ENCODE data around the gene IGFBP3.

- no peak for TF ChIP-seq EZH2 (IDR thresholded peaks at IDR 0.05)
- TF ChIP-seq POLR2A (IDR thresholded peaks at IDR 0.05; ENCODE audit: borderline replicate concordance, extremely low read depth, insufficient read depth, insufficient read length): no peak
- no peak; a peak in 1 of 6 replicates for TF ChIP-seq CTCF (IDR thresholded peaks at IDR 0.05 in 2 of 3, conservative IDR thresholded peaks at IDR 0.05 in 1 of 3; ENCODE audit: borderline replicate concordance in 1 of 3, insufficient read depth in 1 of 3, low read depth in 2 of 3, low read length in 2 of 3)
- TF ChIP-seq POLR2AphosphoS5 (IDR thresholded peaks at IDR 0.05; ENCODE audit: low read depth, low read length): no peak
- no peak for TF ChIP-seq ATF3 (IDR thresholded peaks at IDR 0.05)
Observed at GRCh38 chr7:45891462-45892402, 29.3 kb downstream of the IGFBP3 start.

Measured in HCT116 (cell line).